ENCODE results near the gene SEMA3C. TPM values are rescaled to one million over a fixed set of nuclear protein-coding genes. Genes with fewer than 3 reads are reported as not detected.

Gene SEMA3C
- total RNA-seq, 2 donors from 2014 or later: 41.9 to 103 TPM

DNA sequence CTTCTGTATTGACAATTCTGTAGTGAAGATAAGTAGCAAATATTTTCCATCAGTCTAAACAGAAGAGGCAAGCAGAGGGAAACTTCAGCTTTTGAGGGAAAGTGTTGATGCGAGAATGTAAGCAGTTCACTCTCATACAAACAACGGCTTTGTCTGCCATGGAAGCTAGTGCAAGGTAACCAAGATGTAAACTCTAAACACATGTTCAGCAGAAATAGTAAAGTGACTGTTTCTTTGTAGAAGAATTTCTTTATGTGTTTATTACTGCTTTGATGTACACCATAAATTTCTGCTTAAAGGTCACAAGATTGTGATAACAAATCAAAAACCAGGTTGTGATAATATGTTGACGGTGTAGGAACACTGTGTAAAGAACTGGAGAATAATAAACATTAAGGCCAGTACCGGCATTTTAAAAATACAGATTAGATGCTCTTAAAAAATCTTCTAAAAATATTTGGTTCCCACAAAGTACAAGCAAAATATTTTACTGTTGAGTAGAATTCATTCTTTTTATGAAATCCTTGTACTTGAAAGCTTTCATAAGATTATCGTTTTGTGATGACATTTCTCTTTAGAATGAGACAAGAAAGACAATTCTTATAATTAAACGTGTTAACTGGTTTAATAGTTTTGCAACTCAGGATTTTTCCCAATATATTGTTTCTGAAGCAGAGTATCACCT is 34.2 kb downstream of the SEMA3C start:
- H3K36me3 ChIP-seq: no peaks in the 10 kb centered on the region
- H3K4me3 ChIP-seq: no peak overlapping the region
- H3K27me3 ChIP-seq: no peaks in the 10 kb centered on the region
- no peak overlapping the region for H3K27ac ChIP-seq
- no peak overlapping the region for H3K9ac ChIP-seq (ENCODE audit: low read depth in 2 of 2, low read length in 2 of 2)
- DNase-seq: no peak
- no peaks in the 10 kb centered on the region for H3K4me1 ChIP-seq
- H3K9me3 ChIP-seq: no peaks in the 10 kb centered on the region
- TF ChIP-seq, protein P1, sequence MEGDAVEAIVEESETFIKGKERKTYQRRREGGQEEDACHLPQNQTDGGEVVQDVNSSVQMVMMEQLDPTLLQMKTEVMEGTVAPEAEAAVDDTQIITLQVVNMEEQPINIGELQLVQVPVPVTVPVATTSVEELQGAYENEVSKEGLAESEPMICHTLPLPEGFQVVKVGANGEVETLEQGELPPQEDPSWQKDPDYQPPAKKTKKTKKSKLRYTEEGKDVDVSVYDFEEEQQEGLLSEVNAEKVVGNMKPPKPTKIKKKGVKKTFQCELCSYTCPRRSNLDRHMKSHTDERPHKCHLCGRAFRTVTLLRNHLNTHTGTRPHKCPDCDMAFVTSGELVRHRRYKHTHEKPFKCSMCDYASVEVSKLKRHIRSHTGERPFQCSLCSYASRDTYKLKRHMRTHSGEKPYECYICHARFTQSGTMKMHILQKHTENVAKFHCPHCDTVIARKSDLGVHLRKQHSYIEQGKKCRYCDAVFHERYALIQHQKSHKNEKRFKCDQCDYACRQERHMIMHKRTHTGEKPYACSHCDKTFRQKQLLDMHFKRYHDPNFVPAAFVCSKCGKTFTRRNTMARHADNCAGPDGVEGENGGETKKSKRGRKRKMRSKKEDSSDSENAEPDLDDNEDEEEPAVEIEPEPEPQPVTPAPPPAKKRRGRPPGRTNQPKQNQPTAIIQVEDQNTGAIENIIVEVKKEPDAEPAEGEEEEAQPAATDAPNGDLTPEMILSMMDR (IDR thresholded peaks at IDR 0.05): no peak
- intact Hi-C loops (cut with DNase I): no loop called here

DNA sequence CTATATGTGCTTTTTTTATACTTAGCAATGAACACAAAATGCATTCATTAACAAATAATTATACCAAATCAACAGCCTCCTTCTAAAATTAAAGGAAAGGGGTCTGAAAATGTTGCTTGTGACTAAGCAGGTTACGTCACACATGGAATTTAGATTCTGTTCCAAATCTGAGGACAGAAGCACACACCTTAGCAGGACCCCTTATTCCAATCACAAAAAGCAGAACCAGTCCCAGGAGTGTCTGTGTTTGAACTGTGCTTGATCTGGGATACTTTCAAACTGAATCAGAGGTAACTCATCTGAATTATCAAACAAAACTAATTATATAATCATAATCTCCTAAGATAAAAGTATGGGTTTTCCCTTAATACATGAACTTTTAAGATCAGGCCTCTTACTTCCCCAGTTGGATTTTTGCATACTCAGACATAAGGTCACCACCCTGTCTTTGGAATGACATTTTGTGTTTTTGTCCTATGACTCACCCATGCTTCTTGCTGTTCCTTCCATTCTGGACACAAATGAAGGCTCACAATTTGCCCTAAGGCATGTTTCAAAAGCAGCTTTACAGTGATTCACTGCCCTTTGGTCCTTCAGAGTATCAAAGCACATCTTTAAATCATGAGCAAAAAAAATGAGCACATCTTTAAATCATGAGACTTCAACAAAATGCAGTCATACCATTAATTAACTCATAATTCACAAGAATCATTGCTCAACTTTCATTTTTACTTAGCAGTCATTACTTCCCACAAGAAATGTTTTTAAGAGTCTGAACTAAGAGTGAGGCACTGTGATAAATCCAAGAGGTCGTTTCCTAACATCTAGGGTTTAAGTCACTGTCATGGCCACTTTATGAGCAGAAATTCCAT is 35.5 kb downstream of the SEMA3C start:
- no peak for DNase-seq
- TF ChIP-seq, protein P1 (IDR thresholded peaks at IDR 0.05): no peak
- intact Hi-C loops (cut with DNase I): no loop called here
- no peak overlapping the region for H3K9ac ChIP-seq (ENCODE audit: low read depth in 2 of 2, low read length in 2 of 2)
- no peak overlapping the region for H3K27ac ChIP-seq
- H3K4me1 ChIP-seq: no peaks in the 10 kb centered on the region
- no peaks in the 10 kb centered on the region for H3K36me3 ChIP-seq
- no peaks in the 10 kb centered on the region for H3K9me3 ChIP-seq
- H3K4me3 ChIP-seq: no peak overlapping the region
- H3K27me3 ChIP-seq: no peaks in the 10 kb centered on the region

DNA sequence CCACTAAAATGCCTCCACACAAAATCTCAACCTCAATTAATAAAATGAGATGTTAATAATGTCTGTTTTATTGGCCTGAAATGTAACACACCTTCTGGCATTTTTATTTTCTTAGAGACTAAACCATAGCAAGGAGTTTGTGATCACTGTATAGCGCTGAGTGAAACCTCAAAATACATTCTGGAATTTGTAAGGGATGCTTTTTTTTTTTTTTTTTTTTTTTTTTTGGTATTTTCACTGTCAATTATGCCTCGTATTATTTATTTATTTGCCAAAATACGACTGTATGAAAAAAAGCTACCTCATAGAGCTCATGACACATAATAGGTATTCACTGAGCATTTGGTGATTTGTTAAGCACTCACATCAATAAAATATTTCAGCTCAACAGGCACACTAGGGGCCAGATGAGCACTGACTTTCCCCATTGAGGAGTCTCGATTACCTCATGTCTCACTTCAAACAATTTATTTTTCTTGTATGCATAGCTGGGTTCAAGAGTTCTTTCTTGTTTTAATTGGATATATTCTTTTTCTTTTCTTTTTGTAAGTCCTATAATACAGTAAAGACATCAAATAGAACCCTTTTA is 36.5 kb downstream of the SEMA3C start:
- Histone ChIP-seq H3K36me3 (no peaks in the 10 kb centered on the region), H3K27me3 (no peaks in the 10 kb centered on the region), H3K9me3 (no peaks in the 10 kb centered on the region), H3K9ac (ENCODE audit: low read depth in 2 of 2, low read length in 2 of 2) (no peak overlapping the region), H3K4me3 (no peak overlapping the region), H3K27ac (no peak overlapping the region), H3K4me1 (no peaks in the 10 kb centered on the region)
- no peak for DNase-seq
- TF ChIP-seq, protein P1 (IDR thresholded peaks at IDR 0.05): no peak
- intact Hi-C loops (cut with DNase I): no loop called here

DNA sequence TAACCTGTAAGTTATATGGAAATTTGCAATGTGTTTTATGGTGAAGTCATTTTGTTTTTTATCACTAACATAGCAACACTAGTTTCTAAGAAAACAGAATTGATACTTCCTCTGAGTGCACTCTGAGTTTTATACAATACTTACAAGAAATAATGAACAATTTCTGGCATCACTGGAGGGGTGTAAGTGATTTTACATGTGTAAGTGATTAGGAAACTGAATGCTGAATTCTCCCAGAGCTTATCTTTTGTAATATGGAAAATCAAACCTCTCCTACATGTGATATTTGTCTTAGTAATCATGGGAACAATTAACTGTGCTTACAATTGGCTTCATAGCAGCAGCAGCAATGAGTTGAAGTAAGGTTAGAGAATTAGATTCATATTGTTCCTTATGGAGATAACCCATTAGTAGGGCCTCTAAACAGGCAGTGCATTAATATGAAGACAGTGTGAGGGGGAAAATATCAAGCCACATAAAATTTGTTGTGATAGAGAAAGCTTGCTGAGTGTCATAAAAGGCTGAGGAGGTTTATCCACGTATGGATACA is 37.4 kb downstream of the SEMA3C start:
- H3K27me3 ChIP-seq: no peaks in the 10 kb centered on the region
- H3K36me3 ChIP-seq: no peaks in the 10 kb centered on the region
- no peak overlapping the region for H3K9ac ChIP-seq (ENCODE audit: low read depth in 2 of 2, low read length in 2 of 2)
- no peak overlapping the region for H3K27ac ChIP-seq
- DNase-seq: no peak
- H3K4me3 ChIP-seq: no peak overlapping the region
- H3K4me1 ChIP-seq: no peaks in the 10 kb centered on the region
- no peaks in the 10 kb centered on the region for H3K9me3 ChIP-seq
- intact Hi-C loops (cut with DNase I): no loop called here
- TF ChIP-seq, protein P1 (IDR thresholded peaks at IDR 0.05): no peak

DNA sequence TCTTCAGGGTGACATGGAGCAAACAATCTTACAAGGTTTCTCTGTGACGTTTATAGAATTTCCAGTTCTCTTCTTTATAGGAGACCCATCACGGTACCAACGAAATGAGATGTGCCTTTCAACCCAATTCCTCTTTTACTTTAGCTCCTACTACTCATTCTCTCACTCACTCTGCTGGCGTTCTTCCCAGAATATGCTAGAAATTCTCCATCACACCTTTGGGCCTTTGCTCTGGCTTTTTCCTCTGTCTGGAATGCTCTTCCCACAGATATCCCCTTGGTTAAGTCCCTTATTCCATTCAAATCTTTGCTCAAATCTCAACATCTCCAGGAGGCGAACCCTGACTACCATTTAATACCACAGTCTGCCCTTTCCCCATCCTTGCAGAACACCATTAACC is 39.0 kb downstream of the SEMA3C start:
- no peak overlapping the region for H3K4me3 ChIP-seq
- no peaks in the 10 kb centered on the region for H3K9me3 ChIP-seq
- H3K27ac ChIP-seq: no peak overlapping the region
- TF ChIP-seq, protein P1 (IDR thresholded peaks at IDR 0.05): no peak
- intact Hi-C loops (cut with DNase I): no loop called here
- H3K27me3 ChIP-seq: no peaks in the 10 kb centered on the region
- H3K9ac ChIP-seq (ENCODE audit: low read depth in 2 of 2, low read length in 2 of 2): no peak overlapping the region
- H3K4me1 ChIP-seq: no peaks in the 10 kb centered on the region
- DNase-seq: no peak
- H3K36me3 ChIP-seq: no peaks in the 10 kb centered on the region
